Measurements from ENCODE around the gene FRMD3. TPM values are rescaled to one million over a fixed set of nuclear protein-coding genes. Genes with fewer than 3 reads are reported as not detected.
"Not testable (repeated sequence)": the region's sequence is repeated elsewhere in the genome, so short reads cannot be mapped to it uniquely, and the experiment has no call there.

Gene FRMD3
- total RNA-seq, 1 experiment from 2014 or later, result 0.36 TPM

- no peak for DNase-seq (ENCODE audit: low read depth)
Measured at GRCh38 chr9:83523684-83524083, 14.5 kb downstream of the FRMD3 start.

- peak; percentile 5 for DNase-seq (ENCODE audit: low read depth)
Measured at GRCh38 chr9:83521411-83521810, 16.8 kb downstream of the FRMD3 start.

- no peak for DNase-seq (ENCODE audit: low read depth)
Measured at GRCh38 chr9:83521011-83521410, 17.2 kb downstream of the FRMD3 start.

- DNase-seq (ENCODE audit: low read depth), result no peak
Measured at GRCh38 chr9:83520292-83520691, 17.9 kb downstream of the FRMD3 start.

- not testable (repeated sequence) for DNase-seq (ENCODE audit: low read depth)
Measured at GRCh38 chr9:83517980-83518379, 20.2 kb downstream of the FRMD3 start.

GRCh38 chr9:83514767-83515166, 23.4 kb downstream of the FRMD3 start:
- no peak for DNase-seq (ENCODE audit: low read depth)

GRCh38 chr9:83512621-83513020, 25.6 kb downstream of the FRMD3 start:
- DNase-seq (ENCODE audit: low read depth), result no peak

GRCh38 chr9:83511051-83511450, 27.1 kb downstream of the FRMD3 start:
- DNase-seq (ENCODE audit: low read depth), result peak; percentile 8

- DNase-seq (ENCODE audit: low read depth), result no peak
Measured at GRCh38 chr9:83509402-83509801, 28.8 kb downstream of the FRMD3 start.

- DNase-seq (ENCODE audit: low read depth), result no peak
Measured at GRCh38 chr9:83508067-83508466, 30.1 kb downstream of the FRMD3 start.

- no peak for DNase-seq (ENCODE audit: low read depth)
Measured at GRCh38 chr9:83505282-83505681, 32.9 kb downstream of the FRMD3 start.

GRCh38 chr9:83503866-83504265, 34.3 kb downstream of the FRMD3 start:
- no peak for DNase-seq (ENCODE audit: low read depth)

- no peak for DNase-seq (ENCODE audit: low read depth)
Measured at GRCh38 chr9:83501565-83501964, 36.6 kb downstream of the FRMD3 start.

GRCh38 chr9:83497441-83497840, 40.8 kb downstream of the FRMD3 start:
- no peak for DNase-seq (ENCODE audit: low read depth)

- DNase-seq (ENCODE audit: low read depth), result no peak
Measured at GRCh38 chr9:83491995-83492394, 46.2 kb downstream of the FRMD3 start.

GRCh38 chr9:83491413-83491812, 46.8 kb downstream of the FRMD3 start:
- no peak for DNase-seq (ENCODE audit: low read depth)

- DNase-seq (ENCODE audit: low read depth), result no peak
Measured at GRCh38 chr9:83489961-83490360, 48.2 kb downstream of the FRMD3 start.

GRCh38 chr9:83484990-83485389, 53.2 kb downstream of the FRMD3 start:
- no peak for DNase-seq (ENCODE audit: low read depth)

GRCh38 chr9:83483223-83483622, 55.0 kb downstream of the FRMD3 start:
- DNase-seq (ENCODE audit: low read depth), result no peak

- no peak for DNase-seq (ENCODE audit: low read depth)
Measured at GRCh38 chr9:83479765-83480164, 58.4 kb downstream of the FRMD3 start.

- no peak for DNase-seq (ENCODE audit: low read depth)
Measured at GRCh38 chr9:83477571-83477970, 60.6 kb downstream of the FRMD3 start.

- DNase-seq (ENCODE audit: low read depth), result no peak
Measured at GRCh38 chr9:83477120-83477519, 61.1 kb downstream of the FRMD3 start.

- no peak for DNase-seq (ENCODE audit: low read depth)
Measured at GRCh38 chr9:83476513-83476912, 61.7 kb downstream of the FRMD3 start.

- no peak for DNase-seq (ENCODE audit: low read depth)
Measured at GRCh38 chr9:83475741-83476140, 62.5 kb downstream of the FRMD3 start.

- no peak for DNase-seq (ENCODE audit: low read depth)
Measured at GRCh38 chr9:83474631-83475030, 63.6 kb downstream of the FRMD3 start.
